Parathyroid adenoma (tissue), 2 donors: Measurements from ENCODE around the gene SCAI.

Source experiments
- H2AFZ ChIP-seq: fragments of 300-600 bp; sonication (generic); one replicate; pipeline ENCODE4 v1.7.0; 2017; ENCODE audit warnings: antibody characterized with exemption, mild to moderate bottlenecking
- H3K27ac ChIP-seq: fragments of 300-600 bp; sonication (generic); one replicate; pipeline ENCODE4 v1.7.0; 2017
- H3K27me3 ChIP-seq: fragments of 300-600 bp; sonication (generic); one replicate; pipeline ENCODE4 v1.7.0; 2017; ENCODE audit warnings: low read length; ENCODE audit not compliant: control insufficient read depth, insufficient read depth
- H3K36me3 ChIP-seq: fragments of 300-600 bp; sonication (generic); one replicate; pipeline ENCODE4 v1.7.0; 2017; ENCODE audit warnings: low read length; ENCODE audit not compliant: control insufficient read depth, insufficient read depth
- H3K4me1 ChIP-seq: fragments of 300-600 bp; sonication (generic); one replicate; pipeline ENCODE4 v1.7.0; 2017; ENCODE audit warnings: control low read depth
- H3K4me2 ChIP-seq: fragments of 300-600 bp; sonication (generic); one replicate; pipeline ENCODE4 v1.7.0; 2017; ENCODE audit warnings: low read length
- H3K4me3 ChIP-seq: fragments of 300-600 bp; sonication (generic); one replicate; pipeline ENCODE4 v1.7.0; 2017; ENCODE audit warnings: low read depth, low read length
- H3K79me2 ChIP-seq: fragments of 300-600 bp; sonication (generic); one replicate; pipeline ENCODE4 v1.7.0; 2017; ENCODE audit warnings: control low read depth
- H3K9ac ChIP-seq: fragments of 300-600 bp; sonication (generic); one replicate; pipeline ENCODE4 v1.7.0; 2017; ENCODE audit warnings: mild to moderate bottlenecking
- H3K9me3 ChIP-seq: fragments of 300-600 bp; sonication (generic); one replicate; pipeline ENCODE4 v1.7.0; 2017; ENCODE audit warnings: low read length; ENCODE audit not compliant: control insufficient read depth
- CTCF ChIP-seq: fragments of 300-600 bp; sonication (generic); IDR thresholded peaks from one replicate; pipeline ENCODE4 v1.7.0; 2017; ENCODE audit warnings: antibody characterized with exemption, mild to moderate bottlenecking
- donor health status: primary hyperparathyroidism.

The SCAI gene

GRCh38 chr9:125150349-125151245 lies 7.3 kb upstream of the SCAI start:
- Histone ChIP-seq H3K27ac (no peak overlapping the region), H3K9me3 (no peaks in the 10 kb centered on the region), H3K9ac (no peak overlapping the region), H3K4me2 (no peak overlapping the region), H3K79me2 (no peaks in the 10 kb centered on the region), H3K27me3 (no peaks in the 10 kb centered on the region), H3K4me3 (no peak overlapping the region), H3K4me1 (no peaks in the 10 kb centered on the region), H2AFZ (no peak overlapping the region), H3K36me3 (no peaks in the 10 kb centered on the region)
- no peak for TF ChIP-seq CTCF

- TF ChIP-seq CTCF, result no peak
- Histone ChIP-seq H3K9ac (no peak overlapping the region), H3K9me3 (no peaks in the 10 kb centered on the region), H3K27ac (no peak overlapping the region), H3K36me3 (no peaks in the 10 kb centered on the region), H3K4me1 (no peaks in the 10 kb centered on the region), H2AFZ (no peak overlapping the region), H3K27me3 (no peaks in the 10 kb centered on the region), H3K4me3 (no peak overlapping the region), H3K4me2 (peak overlapping the region; percentile 9), H3K79me2 (no peaks in the 10 kb centered on the region)
Observed at GRCh38 chr9:125147401-125147951, 4.1 kb upstream of the SCAI start.

- Histone ChIP-seq H3K9ac (no peak overlapping the region), H3K27me3 (no peaks in the 10 kb centered on the region), H3K9me3 (no peaks in the 10 kb centered on the region), H3K4me1 (no peaks in the 10 kb centered on the region), H3K27ac (no peak overlapping the region), H3K79me2 (no peaks in the 10 kb centered on the region), H3K4me2 (no peak overlapping the region), H2AFZ (no peak overlapping the region), H3K36me3 (no peaks in the 10 kb centered on the region), H3K4me3 (no peak overlapping the region)
- no peak for TF ChIP-seq CTCF
Observed at GRCh38 chr9:125146247-125146646, 2.9 kb upstream of the SCAI start.

GRCh38 chr9:125145425-125145824 lies 2.1 kb upstream of the SCAI start:
- Histone ChIP-seq H3K9ac (no peak overlapping the region), H3K4me3 (no peak overlapping the region), H2AFZ (no peak overlapping the region), H3K27me3 (no peaks in the 10 kb centered on the region), H3K27ac (no peak overlapping the region), H3K4me1 (no peaks in the 10 kb centered on the region), H3K9me3 (no peaks in the 10 kb centered on the region), H3K4me2 (no peak overlapping the region), H3K36me3 (no peaks in the 10 kb centered on the region), H3K79me2 (no peaks in the 10 kb centered on the region)
- TF ChIP-seq CTCF, result no peak
